ENCODE data around the gene SLC6A12.

The SLC6A12 gene

GRCh38 chr12:143964-144649 lies 69.8 kb downstream of the SLC6A12 start:
- H3K27ac ChIP-seq (ENCODE audit: insufficient read depth, low read depth, low read length, poor library complexity, severe bottlenecking): no peak overlapping the region
- H3K27me3 ChIP-seq (ENCODE audit: control insufficient read depth, insufficient read depth, low read length, poor library complexity, severe bottlenecking): peaks cover 18% of the 10 kb centered on the region
- H3K9me3 ChIP-seq (ENCODE audit: control insufficient read depth, low read length): no peaks in the 10 kb centered on the region
- peaks cover 49% of the 10 kb centered on the region for H3K4me1 ChIP-seq (ENCODE audit: control insufficient read depth, insufficient read depth, low read length)
- 67 to 72% methylated on average over 19 of the region's 19 CpGs for WGBS, 2 experiments
- no peaks in the 10 kb centered on the region for H3K36me3 ChIP-seq (ENCODE audit: control insufficient read depth, insufficient read depth, low read length)
- no peak overlapping the region for H3K4me3 ChIP-seq (ENCODE audit: insufficient read depth, low read depth, low read length)

GRCh38 chr12:140162-140561 lies 73.8 kb downstream of the SLC6A12 start:
- H3K9me3 ChIP-seq (ENCODE audit: control insufficient read depth, low read length): no peaks in the 10 kb centered on the region
- 78 to 79% methylated on average over 5 of the region's 5 CpGs for WGBS, 2 experiments
- H3K27me3 ChIP-seq (ENCODE audit: control insufficient read depth, insufficient read depth, low read length, poor library complexity, severe bottlenecking): peaks cover 26% of the 10 kb centered on the region
- H3K36me3 ChIP-seq (ENCODE audit: control insufficient read depth, insufficient read depth, low read length): no peaks in the 10 kb centered on the region
- no peak overlapping the region for H3K4me3 ChIP-seq (ENCODE audit: insufficient read depth, low read depth, low read length)
- peaks cover 45% of the 10 kb centered on the region for H3K4me1 ChIP-seq (ENCODE audit: control insufficient read depth, insufficient read depth, low read length)
- H3K27ac ChIP-seq (ENCODE audit: insufficient read depth, low read depth, low read length, poor library complexity, severe bottlenecking): no peak overlapping the region

Data from ectodermal cell (in vitro differentiated cells).